ENCODE data around the gene SLC4A1. TPM values are rescaled to one million over a fixed set of nuclear protein-coding genes. Genes with fewer than 3 reads are reported as not detected.

The SLC4A1 gene
- total RNA-seq, 1 donor from 2014 or later = not detected

DNA sequence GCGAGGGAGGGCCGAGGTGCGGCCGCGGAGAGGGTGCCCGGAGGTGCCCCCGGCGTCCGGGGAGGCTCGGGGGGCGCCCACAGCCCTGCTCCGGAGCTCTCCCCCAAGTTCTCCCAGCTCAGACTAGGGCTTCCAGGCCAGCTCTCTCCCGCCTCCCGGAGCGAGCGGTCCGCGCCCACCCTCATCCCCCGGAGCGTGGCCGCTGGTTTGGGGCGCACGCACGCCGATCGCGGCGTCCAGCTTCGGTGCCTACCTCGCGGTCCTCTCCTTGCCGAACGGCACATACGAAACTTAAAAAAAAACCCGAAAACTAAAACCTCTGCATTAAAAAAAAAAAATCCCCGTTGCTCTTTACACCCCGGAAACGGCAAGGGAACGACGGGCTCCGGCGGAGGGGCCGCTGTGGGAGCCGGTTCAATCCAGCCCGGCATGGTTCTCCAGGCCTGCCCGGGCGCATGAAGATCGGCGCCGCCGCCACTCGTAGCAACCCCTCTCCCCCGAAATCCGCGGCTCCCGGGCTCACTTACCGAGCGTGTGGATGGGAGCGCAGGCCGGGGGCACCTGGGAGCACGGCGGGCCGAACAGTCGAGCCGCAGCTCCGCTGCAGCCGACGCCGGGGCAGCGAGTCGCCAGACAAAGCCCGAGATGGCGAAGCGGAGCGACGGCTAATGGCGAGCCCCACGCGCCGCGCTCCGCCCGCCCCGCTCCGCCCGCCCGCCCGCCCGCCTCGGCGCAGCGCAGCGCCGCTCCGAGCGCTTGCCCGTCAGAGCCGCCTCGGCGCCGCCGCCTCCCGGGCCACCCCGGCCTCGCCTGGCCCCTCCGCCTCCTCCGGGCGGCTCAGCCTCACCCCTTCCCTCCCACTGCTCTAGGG, 47.5 kb downstream of the SLC4A1 start:
- peak overlapping the region; percentile 36 for H3K27ac Mint-ChIP-seq (ENCODE audit: unreplicated experiment)
- peak; percentile 33 for DNase-seq (ENCODE audit: low spot score)
- H3K27me3 Mint-ChIP-seq (ENCODE audit: unreplicated experiment) = peaks cover 21% of the 10 kb centered on the region

DNA sequence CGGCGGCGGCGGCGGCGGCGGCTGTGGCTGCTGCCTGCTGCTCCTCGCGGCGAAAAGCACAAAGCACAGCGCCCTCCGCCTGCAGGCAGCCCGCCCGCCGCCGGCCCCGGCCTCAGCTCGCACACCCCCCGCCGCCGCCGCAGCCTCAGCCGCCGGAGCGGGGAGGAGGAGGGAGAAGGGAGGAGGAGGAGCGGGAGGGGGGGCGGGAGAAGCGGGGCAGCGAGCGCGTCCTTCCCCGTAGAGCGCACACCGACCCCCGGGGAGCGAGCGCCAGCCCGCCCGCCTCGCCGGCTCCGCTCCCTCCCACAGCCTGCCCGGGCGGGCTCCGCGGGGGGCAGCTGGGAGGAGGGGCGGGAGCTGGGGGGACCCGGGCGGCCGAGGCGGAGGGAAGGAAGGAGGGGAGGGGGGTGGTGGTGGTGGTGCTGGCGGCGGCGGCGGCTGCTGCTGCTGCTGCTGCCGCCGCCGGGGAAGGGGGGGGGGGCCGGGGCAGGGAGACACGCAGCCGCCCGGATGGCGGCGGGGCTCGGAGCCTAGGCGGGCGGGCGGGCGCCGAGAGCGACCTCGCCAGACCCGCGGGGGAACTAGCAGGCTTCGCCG, 48.2 kb downstream of the SLC4A1 start, which contains the start of gene UBTF:
TSS of gene UBTF (minus strand) at position 60 of the 597 bp plus-strand sequence. CDS start 1,446 bp downstream, outside the sequence.
- H3K27me3 Mint-ChIP-seq (ENCODE audit: unreplicated experiment) = peaks cover 25% of the 10 kb centered on the region
- peak within 1 kb of the TSS; percentile 93 for H3K4me3 Mint-ChIP-seq (ENCODE audit: unreplicated experiment)
- TF ChIP-seq, protein P1, sequence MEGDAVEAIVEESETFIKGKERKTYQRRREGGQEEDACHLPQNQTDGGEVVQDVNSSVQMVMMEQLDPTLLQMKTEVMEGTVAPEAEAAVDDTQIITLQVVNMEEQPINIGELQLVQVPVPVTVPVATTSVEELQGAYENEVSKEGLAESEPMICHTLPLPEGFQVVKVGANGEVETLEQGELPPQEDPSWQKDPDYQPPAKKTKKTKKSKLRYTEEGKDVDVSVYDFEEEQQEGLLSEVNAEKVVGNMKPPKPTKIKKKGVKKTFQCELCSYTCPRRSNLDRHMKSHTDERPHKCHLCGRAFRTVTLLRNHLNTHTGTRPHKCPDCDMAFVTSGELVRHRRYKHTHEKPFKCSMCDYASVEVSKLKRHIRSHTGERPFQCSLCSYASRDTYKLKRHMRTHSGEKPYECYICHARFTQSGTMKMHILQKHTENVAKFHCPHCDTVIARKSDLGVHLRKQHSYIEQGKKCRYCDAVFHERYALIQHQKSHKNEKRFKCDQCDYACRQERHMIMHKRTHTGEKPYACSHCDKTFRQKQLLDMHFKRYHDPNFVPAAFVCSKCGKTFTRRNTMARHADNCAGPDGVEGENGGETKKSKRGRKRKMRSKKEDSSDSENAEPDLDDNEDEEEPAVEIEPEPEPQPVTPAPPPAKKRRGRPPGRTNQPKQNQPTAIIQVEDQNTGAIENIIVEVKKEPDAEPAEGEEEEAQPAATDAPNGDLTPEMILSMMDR (IDR thresholded peaks at IDR 0.05; ENCODE audit: unreplicated experiment) = no peak
- peak; percentile 61 for DNase-seq (ENCODE audit: low spot score)
- peaks cover 20% of the 10 kb centered on the region for H3K36me3 Mint-ChIP-seq (ENCODE audit: low read depth, unreplicated experiment)
- H3K4me1 Mint-ChIP-seq (ENCODE audit: unreplicated experiment) = peaks cover 31% of the 10 kb centered on the region
- H3K27ac Mint-ChIP-seq (ENCODE audit: unreplicated experiment) = peak within 1 kb of the TSS; percentile 36
- no peaks in the 10 kb centered on the region for H3K9me3 Mint-ChIP-seq (ENCODE audit: unreplicated experiment)

More for the DNA sequence above, 47.5 kb downstream of the SLC4A1 start:
- H3K36me3 Mint-ChIP-seq (ENCODE audit: low read depth, unreplicated experiment) = peaks cover 14% of the 10 kb centered on the region
- H3K4me1 Mint-ChIP-seq (ENCODE audit: unreplicated experiment) = peaks cover 31% of the 10 kb centered on the region
- TF ChIP-seq, protein P1 (IDR thresholded peaks at IDR 0.05; ENCODE audit: unreplicated experiment) = no peak
- no peaks in the 10 kb centered on the region for H3K9me3 Mint-ChIP-seq (ENCODE audit: unreplicated experiment)
- H3K4me3 Mint-ChIP-seq (ENCODE audit: unreplicated experiment) = peak overlapping the region; percentile 97

DNA sequence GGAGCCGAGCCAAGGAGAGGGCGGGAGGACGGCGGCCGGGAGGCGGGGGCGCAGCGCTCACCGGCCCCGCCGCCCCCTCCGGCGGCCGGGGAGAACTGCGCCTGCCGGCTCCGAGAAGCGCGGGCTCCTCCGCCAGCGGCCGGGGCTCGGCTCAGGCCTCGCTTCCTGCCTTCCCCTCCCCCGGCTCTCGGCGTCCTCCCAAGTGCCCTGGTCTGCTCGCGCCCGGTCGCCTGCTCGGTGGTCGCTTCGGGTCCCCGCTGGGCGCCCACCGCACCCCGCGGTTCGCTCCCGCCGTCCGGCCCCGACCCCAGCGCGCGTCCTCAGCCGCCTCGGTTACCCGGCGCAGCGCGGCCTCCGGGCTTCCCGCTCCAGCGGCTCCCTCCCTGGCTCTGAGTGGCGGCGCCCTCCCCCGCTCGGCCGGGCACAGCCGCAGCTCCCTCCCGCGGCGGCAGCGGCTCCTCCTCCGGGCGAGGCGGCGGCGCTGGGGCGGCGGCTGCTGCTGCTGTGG, 48.8 kb downstream of the SLC4A1 start:
- peaks cover 32% of the 10 kb centered on the region for H3K4me1 Mint-ChIP-seq (ENCODE audit: unreplicated experiment)
- DNase-seq (ENCODE audit: low spot score) = peak; percentile 79
- no peaks in the 10 kb centered on the region for H3K9me3 Mint-ChIP-seq (ENCODE audit: unreplicated experiment)
- H3K27me3 Mint-ChIP-seq (ENCODE audit: unreplicated experiment) = peaks cover 26% of the 10 kb centered on the region
- TF ChIP-seq, protein P1 (IDR thresholded peaks at IDR 0.05; ENCODE audit: unreplicated experiment) = peak; percentile 49
- no peak overlapping the region for H3K27ac Mint-ChIP-seq (ENCODE audit: unreplicated experiment)
- peaks cover 25% of the 10 kb centered on the region for H3K36me3 Mint-ChIP-seq (ENCODE audit: low read depth, unreplicated experiment)
- no peak overlapping the region for H3K4me3 Mint-ChIP-seq (ENCODE audit: unreplicated experiment)

DNA sequence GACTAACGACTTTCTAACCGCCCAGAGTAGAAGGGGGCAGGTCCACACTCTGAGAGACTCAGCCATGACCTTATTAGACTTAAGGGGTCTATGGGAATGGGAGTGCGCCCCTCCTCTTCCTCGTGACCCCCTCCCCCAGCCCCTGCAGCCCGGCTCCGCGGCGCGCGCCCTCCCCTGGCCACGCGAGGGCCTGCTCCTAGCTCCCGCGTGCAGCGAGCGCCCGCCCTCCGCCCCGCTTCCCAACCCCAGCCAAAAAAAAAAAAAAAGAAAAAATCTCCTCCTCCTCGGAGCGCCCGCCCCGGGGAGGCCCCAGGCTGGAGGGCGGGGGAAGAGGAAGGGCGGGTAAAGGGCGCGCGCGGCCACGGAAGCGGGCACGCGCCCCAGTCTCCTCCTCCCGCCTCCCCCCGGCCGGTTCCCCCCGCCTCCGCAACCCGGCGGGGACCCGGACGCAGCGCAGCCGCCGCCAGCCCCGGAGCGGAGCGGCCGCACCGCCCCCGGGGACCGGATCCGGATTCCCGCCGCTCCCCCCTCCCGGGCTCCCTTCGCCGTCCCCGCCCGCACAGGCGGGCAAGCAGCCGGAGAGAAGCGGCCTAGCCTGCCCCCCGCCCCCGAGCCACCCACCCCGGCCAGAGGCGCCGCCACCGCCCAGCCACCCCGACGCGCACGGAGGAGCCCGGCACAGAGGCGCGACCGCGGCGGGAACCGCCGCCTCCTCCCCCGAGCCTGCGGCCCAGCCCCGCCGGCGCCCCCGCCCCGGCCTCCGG, 49.4 kb downstream of the SLC4A1 start:
- H3K36me3 Mint-ChIP-seq (ENCODE audit: low read depth, unreplicated experiment) = peaks cover 32% of the 10 kb centered on the region
- DNase-seq (ENCODE audit: low spot score) = peak; percentile 79
- H3K27ac Mint-ChIP-seq (ENCODE audit: unreplicated experiment) = no peak overlapping the region
- H3K9me3 Mint-ChIP-seq (ENCODE audit: unreplicated experiment) = no peaks in the 10 kb centered on the region
- TF ChIP-seq, protein P1 (IDR thresholded peaks at IDR 0.05; ENCODE audit: unreplicated experiment) = no peak
- H3K27me3 Mint-ChIP-seq (ENCODE audit: unreplicated experiment) = peaks cover 26% of the 10 kb centered on the region
- peaks cover 35% of the 10 kb centered on the region for H3K4me1 Mint-ChIP-seq (ENCODE audit: unreplicated experiment)
- H3K4me3 Mint-ChIP-seq (ENCODE audit: unreplicated experiment) = peak overlapping the region; percentile 88

Data from endothelial cell (in vitro differentiated cells).